Astrocyte of the spinal cord (primary cell): ENCODE data around the gene SPATA45.

Source experiments
- DNase-seq: peaks from one replicate; pipeline ENCODE4 v3.0.0; 2011; ENCODE audit warnings: low read depth, low spot score
- H3K4me3 ChIP-seq: 2 replicates; pipeline ENCODE4 v1.5.1; 2011; ENCODE audit warnings: low read depth, mild to moderate bottlenecking, low read length, moderate library complexity
- CTCF ChIP-seq: IDR thresholded peaks from 2 replicates; pipeline ENCODE4 v1.5.1; 2012; ENCODE audit warnings: low read depth, mild to moderate bottlenecking, low read length, inconsistent platforms
- in situ Hi-C: cut with HindIII; loops from 2 replicates; pipeline ENCODE4 v1.10.0; 2017; ENCODE audit warnings: low sequenced_read_pairs

Gene SPATA45

DNA sequence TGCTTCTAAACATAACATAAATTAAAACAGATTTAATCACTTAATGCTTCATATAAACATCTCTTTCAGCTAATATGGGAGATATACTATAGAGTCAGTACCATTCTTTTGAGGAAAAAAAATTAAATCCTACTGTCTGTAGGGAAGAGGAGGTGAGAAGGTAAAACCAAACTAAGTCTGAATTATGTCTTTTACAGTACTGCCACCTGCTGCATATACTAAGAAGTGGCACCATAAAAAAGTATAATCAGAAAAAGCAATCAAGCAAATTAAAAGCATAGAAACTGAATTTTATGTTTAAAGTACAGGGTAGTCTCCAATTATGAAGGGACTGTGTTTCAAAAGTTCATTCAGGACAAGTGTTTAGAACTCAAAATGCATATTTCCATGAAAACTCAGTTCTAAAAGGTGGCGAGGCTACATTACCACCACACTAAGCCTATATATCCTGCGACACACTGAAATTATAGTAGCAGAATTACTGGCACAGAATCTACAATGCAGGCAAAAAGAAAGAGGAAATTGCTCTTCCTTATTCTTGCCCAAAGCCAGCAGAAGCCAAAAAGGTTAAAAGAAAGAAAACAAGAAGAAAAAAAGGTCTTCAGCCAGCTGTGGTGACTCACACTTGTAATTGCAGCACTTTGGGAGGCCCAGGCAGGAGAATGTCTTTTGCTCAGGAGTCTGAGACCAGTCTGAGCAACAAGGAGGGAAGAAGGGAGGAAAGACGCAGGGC lies 64.9 kb downstream of the SPATA45 start:
- peak; percentile 54 for TF ChIP-seq CTCF
- peak; percentile 62 for DNase-seq
- in situ Hi-C loops = no loop called here
- H3K4me3 ChIP-seq = no peak overlapping the region

- in situ Hi-C loops = no loop called here
- H3K4me3 ChIP-seq = no peak overlapping the region
- DNase-seq = no peak
- TF ChIP-seq CTCF = no peak
Observed at GRCh38 chr1:212781225-212781624, 66.2 kb downstream of the SPATA45 start.

- no peak for TF ChIP-seq CTCF
- in situ Hi-C loops = no loop called here
- no peak for DNase-seq
- no peak overlapping the region for H3K4me3 ChIP-seq
Observed at GRCh38 chr1:212780759-212781158, 66.7 kb downstream of the SPATA45 start.
